Astrocyte (in vitro differentiated cells and primary cell): Measurements from ENCODE around the gene LANCL2. TPM values are rescaled to one million over a fixed set of nuclear protein-coding genes. Genes with fewer than 3 reads are reported as not detected.

Experiments
- DNase-seq: peaks from one replicate; pipeline ENCODE4 v3.0.0-alpha.2; 2010; ENCODE audit warnings: low read depth
- FAIRE-seq: peaks from 2 replicates; lab custom pipeline; 2011; peaks lifted over from hg19 to GRCh38; lab: Jason Lieb, UNC
- H2AFZ ChIP-seq: 2 replicates; pipeline ENCODE4 v1.6.0; 2012; ENCODE audit warnings: low read depth, low read length, inconsistent platforms
- H3K27ac ChIP-seq: 2 replicates; pipeline ENCODE4 v1.5.1; 2011; ENCODE audit warnings: low read depth, low read length, inconsistent platforms
- H3K27me3 ChIP-seq: 2 replicates; pipeline ENCODE4 v1.6.0; 2011; ENCODE audit warnings: low read length, inconsistent platforms; ENCODE audit not compliant: insufficient read depth
- H3K36me3 ChIP-seq: 2 replicates; pipeline ENCODE4 v1.5.1; 2011; ENCODE audit warnings: low read length, inconsistent platforms; ENCODE audit not compliant: insufficient read depth
- H3K4me1 ChIP-seq: 2 replicates; pipeline ENCODE4 v1.5.1; 2011; ENCODE audit warnings: low read length, inconsistent platforms; ENCODE audit not compliant: insufficient read depth
- H3K4me2 ChIP-seq: 2 replicates; pipeline ENCODE4 v1.6.0; 2012; ENCODE audit warnings: low read length, inconsistent platforms
- H3K4me3 ChIP-seq: 2 replicates; pipeline ENCODE4 v1.5.1; 2011; ENCODE audit warnings: low read depth, mild to moderate bottlenecking, low read length, inconsistent platforms; ENCODE audit not compliant: insufficient read depth
- H3K79me2 ChIP-seq: 2 replicates; pipeline ENCODE4 v1.6.0; 2012; ENCODE audit warnings: mild to moderate bottlenecking, low read length, inconsistent platforms; ENCODE audit not compliant: insufficient read depth
- H3K9ac ChIP-seq: 2 replicates; pipeline ENCODE4 v1.6.0; 2012; ENCODE audit warnings: mild to moderate bottlenecking, low read length, inconsistent platforms
- H3K9me3 ChIP-seq: 2 replicates; pipeline ENCODE4 v1.5.1; 2012; ENCODE audit warnings: low read depth, mild to moderate bottlenecking, low read length, inconsistent platforms; ENCODE audit not compliant: insufficient read depth
- H4K20me1 ChIP-seq: 2 replicates; pipeline ENCODE4 v1.6.0; 2012; ENCODE audit warnings: low read length, inconsistent platforms; ENCODE audit not compliant: insufficient read depth
- H3K27ac Mint-ChIP-seq: one replicate; pipeline ENCODE4 v1.8.0; 2021; ENCODE audit warnings: mild to moderate bottlenecking, mixed read lengths; ENCODE audit not compliant: unreplicated experiment
- H3K27me3 Mint-ChIP-seq: one replicate; pipeline ENCODE4 v1.8.0; 2021; ENCODE audit warnings: low read depth, mixed read lengths; ENCODE audit not compliant: unreplicated experiment
- H3K36me3 Mint-ChIP-seq: one replicate; pipeline ENCODE4 v1.8.0; 2021; ENCODE audit warnings: low read depth, mixed read lengths; ENCODE audit not compliant: unreplicated experiment
- H3K4me1 Mint-ChIP-seq: one replicate; pipeline ENCODE4 v1.8.0; 2021; ENCODE audit warnings: low read depth, mixed read lengths; ENCODE audit not compliant: unreplicated experiment
- H3K4me3 Mint-ChIP-seq: one replicate; pipeline ENCODE4 v1.8.0; 2021; ENCODE audit warnings: mild to moderate bottlenecking, moderate library complexity, mixed read lengths; ENCODE audit not compliant: unreplicated experiment
- H3K9me3 Mint-ChIP-seq: one replicate; pipeline ENCODE4 v1.8.0; 2021; ENCODE audit warnings: mild to moderate bottlenecking, mixed read lengths; ENCODE audit not compliant: unreplicated experiment
- EZH2 ChIP-seq: IDR thresholded peaks from 2 replicates; pipeline ENCODE4 v1.6.1; 2012; ENCODE audit warnings: mild to moderate bottlenecking, low read length, inconsistent platforms; ENCODE audit not compliant: insufficient read depth
- total RNA-seq: library from RNA; stranded (reverse); gene quantifications from 2 replicates; pipeline ENCODE4 v1.2.1, GENCODE V29; 2021
- TF ChIP-seq, protein P1 (sequence below): IDR thresholded peaks from 2 replicates; pipeline ENCODE4 v1.5.1; 2011; ENCODE audit warnings: low read depth, mild to moderate bottlenecking, inconsistent platforms, low read length, moderate library complexity; ENCODE audit not compliant: insufficient read depth

LANCL2 gene
- total RNA-seq, 1 donor from 2014 or later, result 35.9 TPM

DNA sequence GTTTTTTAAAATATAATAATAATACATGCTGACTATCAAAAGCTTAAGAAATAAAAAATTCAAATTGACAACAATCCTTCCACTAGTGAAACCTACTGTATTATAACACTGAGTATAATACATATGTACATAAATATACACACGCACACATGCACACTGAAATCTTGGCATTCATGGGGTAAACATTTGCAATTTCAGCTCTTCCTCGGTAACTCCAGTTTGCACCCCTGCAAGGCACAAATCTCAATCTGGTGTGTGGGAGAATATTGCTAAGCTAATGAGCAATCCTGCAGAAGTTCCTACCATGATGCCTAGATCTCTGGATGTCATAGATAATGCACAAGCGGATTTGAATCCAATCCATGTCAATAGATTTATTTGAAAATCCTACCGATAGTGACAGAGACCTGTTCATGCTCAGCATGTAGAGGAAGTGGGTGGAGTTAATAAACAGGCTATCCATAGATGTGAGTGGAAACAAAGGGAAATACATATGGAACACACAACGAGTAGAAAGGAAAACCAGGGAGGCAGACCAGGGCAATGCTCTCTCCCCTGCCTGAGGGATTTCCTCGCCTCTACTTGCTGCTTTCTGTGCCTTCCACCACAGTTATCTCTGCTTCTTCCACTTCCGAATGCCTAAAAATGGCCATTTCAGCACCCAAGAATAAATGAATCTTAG lies 38.1 kb upstream of the LANCL2 start:
- H3K4me3 ChIP-seq, result no peak overlapping the region
- H3K9me3 ChIP-seq, result no peaks in the 10 kb centered on the region
- no peaks in the 10 kb centered on the region for H4K20me1 ChIP-seq
- peaks cover 2% of the 10 kb centered on the region for H3K4me1 Mint-ChIP-seq
- H3K9me3 Mint-ChIP-seq, result peaks cover 4% of the 10 kb centered on the region
- DNase-seq (no peak), FAIRE-seq (peak; percentile 45)
- H3K27ac ChIP-seq, result no peak overlapping the region
- no peaks in the 10 kb centered on the region for H3K36me3 Mint-ChIP-seq
- no peaks in the 10 kb centered on the region for H3K79me2 ChIP-seq
- H3K4me3 Mint-ChIP-seq, result no peak overlapping the region
- H3K27ac Mint-ChIP-seq, result no peak overlapping the region
- H3K4me1 ChIP-seq, result peaks cover 12% of the 10 kb centered on the region
- H3K9ac ChIP-seq, result no peak overlapping the region
- no peaks in the 10 kb centered on the region for H3K36me3 ChIP-seq
- TF ChIP-seq, protein P1, sequence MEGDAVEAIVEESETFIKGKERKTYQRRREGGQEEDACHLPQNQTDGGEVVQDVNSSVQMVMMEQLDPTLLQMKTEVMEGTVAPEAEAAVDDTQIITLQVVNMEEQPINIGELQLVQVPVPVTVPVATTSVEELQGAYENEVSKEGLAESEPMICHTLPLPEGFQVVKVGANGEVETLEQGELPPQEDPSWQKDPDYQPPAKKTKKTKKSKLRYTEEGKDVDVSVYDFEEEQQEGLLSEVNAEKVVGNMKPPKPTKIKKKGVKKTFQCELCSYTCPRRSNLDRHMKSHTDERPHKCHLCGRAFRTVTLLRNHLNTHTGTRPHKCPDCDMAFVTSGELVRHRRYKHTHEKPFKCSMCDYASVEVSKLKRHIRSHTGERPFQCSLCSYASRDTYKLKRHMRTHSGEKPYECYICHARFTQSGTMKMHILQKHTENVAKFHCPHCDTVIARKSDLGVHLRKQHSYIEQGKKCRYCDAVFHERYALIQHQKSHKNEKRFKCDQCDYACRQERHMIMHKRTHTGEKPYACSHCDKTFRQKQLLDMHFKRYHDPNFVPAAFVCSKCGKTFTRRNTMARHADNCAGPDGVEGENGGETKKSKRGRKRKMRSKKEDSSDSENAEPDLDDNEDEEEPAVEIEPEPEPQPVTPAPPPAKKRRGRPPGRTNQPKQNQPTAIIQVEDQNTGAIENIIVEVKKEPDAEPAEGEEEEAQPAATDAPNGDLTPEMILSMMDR, result no peak
- no peak for TF ChIP-seq EZH2
- H3K27me3 Mint-ChIP-seq, result peaks cover 4% of the 10 kb centered on the region
- H3K4me2 ChIP-seq, result no peak overlapping the region
- H2AFZ ChIP-seq, result no peak overlapping the region
- no peaks in the 10 kb centered on the region for H3K27me3 ChIP-seq

DNA sequence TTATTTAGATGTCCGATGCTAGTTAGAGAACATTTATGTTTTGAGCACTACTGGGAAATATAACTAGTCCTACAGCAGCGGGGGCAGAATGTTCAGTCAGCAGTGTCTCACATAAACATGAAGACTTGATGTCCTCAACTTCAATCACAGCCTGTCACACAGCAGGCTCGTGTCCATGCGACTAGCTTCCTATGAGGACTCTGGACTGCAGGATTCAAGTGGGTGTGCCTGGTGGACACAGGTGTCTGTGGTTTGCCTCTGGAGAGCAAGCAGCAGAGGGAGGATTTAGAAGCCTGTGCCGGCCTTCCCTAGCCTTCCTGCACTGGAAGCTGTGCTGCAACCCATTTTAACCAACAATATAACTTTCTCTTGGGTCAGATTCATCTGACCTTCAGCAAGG lies 30.0 kb upstream of the LANCL2 start:
- no peak overlapping the region for H3K9ac ChIP-seq
- H3K9me3 ChIP-seq, result no peaks in the 10 kb centered on the region
- H3K4me2 ChIP-seq, result no peak overlapping the region
- no peaks in the 10 kb centered on the region for H3K79me2 ChIP-seq
- no peaks in the 10 kb centered on the region for H3K36me3 ChIP-seq
- no peak for TF ChIP-seq EZH2
- TF ChIP-seq, protein P1, result no peak
- H3K4me3 ChIP-seq, result no peak overlapping the region
- DNase-seq, result no peak
- H3K9me3 Mint-ChIP-seq, result peaks cover 4% of the 10 kb centered on the region
- no peaks in the 10 kb centered on the region for H3K36me3 Mint-ChIP-seq
- H3K27me3 ChIP-seq, result peaks cover 23% of the 10 kb centered on the region
- no peak overlapping the region for H3K27ac Mint-ChIP-seq
- H3K27me3 Mint-ChIP-seq, result peaks cover 10% of the 10 kb centered on the region
- no peak for FAIRE-seq
- no peak overlapping the region for H2AFZ ChIP-seq
- H3K4me1 Mint-ChIP-seq, result no peaks in the 10 kb centered on the region
- no peak overlapping the region for H3K4me3 Mint-ChIP-seq
- no peaks in the 10 kb centered on the region for H4K20me1 ChIP-seq
- no peak overlapping the region for H3K27ac ChIP-seq
- H3K4me1 ChIP-seq, result no peaks in the 10 kb centered on the region

DNA sequence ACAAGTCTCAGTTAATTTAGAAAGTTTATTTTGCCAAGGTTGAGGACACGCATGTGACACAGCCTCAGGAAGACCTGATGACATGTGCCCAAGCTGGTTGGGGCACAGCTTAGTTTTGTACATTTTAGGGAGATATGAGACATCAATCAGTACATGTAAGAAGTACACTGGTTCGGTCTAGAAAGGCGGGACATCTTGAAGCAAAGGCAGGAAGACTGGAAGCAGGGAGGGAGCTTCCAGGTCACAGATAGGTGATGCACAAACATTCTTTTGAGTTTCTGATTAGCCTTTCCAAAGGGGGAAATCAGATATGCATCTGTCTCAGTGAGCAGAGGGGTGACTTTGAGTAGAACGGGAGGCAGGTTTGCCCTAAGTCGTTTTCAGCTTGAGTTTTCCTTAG lies 29.4 kb upstream of the LANCL2 start:
- TF ChIP-seq EZH2, result no peak
- TF ChIP-seq, protein P1, result no peak
- Histone ChIP-seq H3K9ac (no peak overlapping the region), H3K4me3 (no peak overlapping the region), H3K9me3 (no peaks in the 10 kb centered on the region), H3K4me2 (no peak overlapping the region), H4K20me1 (no peaks in the 10 kb centered on the region), H2AFZ (no peak overlapping the region), H3K36me3 (no peaks in the 10 kb centered on the region), H3K79me2 (no peaks in the 10 kb centered on the region), H3K4me1 (no peaks in the 10 kb centered on the region), H3K27me3 (peaks cover 23% of the 10 kb centered on the region), H3K27ac (no peak overlapping the region)
- DNase-seq, result no peak
- H3K27me3 Mint-ChIP-seq, result peaks cover 10% of the 10 kb centered on the region
- no peak overlapping the region for H3K4me3 Mint-ChIP-seq
- H3K27ac Mint-ChIP-seq, result no peak overlapping the region
- no peaks in the 10 kb centered on the region for H3K36me3 Mint-ChIP-seq
- H3K4me1 Mint-ChIP-seq, result no peaks in the 10 kb centered on the region
- no peak for FAIRE-seq
- H3K9me3 Mint-ChIP-seq, result peaks cover 4% of the 10 kb centered on the region
